ENCODE results near the gene RHCG.

- no peak for TF ChIP-seq CTCF (conservative IDR thresholded peaks at IDR 0.05)
- no peak for TF ChIP-seq ZFX (IDR thresholded peaks at IDR 0.05)
Measured at GRCh38 chr15:89528757-89529352, 32.5 kb upstream of the RHCG start.
